Gastrocnemius medialis (tissue), 4 donors: ENCODE results near the gene SLC44A1. TPM values are rescaled to one million over a fixed set of nuclear protein-coding genes. Genes with fewer than 3 reads are reported as not detected.

Experiments
- ATAC-seq, 2 donors: fragments of 150-250 bp; one replicate each; pipeline ENCODE4 v1.9.1; 2016
- DNase-seq, 2 donors: peaks; one replicate each; pipeline ENCODE4 v3.0.0-alpha.2; 2019
- H3K27ac ChIP-seq, 4 donors: fragments of 200-600 bp; sonication (generic); 1 replicate in 1 of 4; 2 replicates in 3 of 4; pipeline ENCODE4 v1.5.1; 2016 to 2018; ENCODE audit warnings: mild to moderate bottlenecking in 2 of 4, moderate library complexity in 1 of 4
- H3K27me3 ChIP-seq, 3 donors: fragments of 200-600 bp; sonication (generic) in 2 of 3; 1 replicate in 1 of 3; 2 replicates in 2 of 3; pipeline versions ENCODE4 v1.5.1 to v1.6.0; 2016 to 2019; ENCODE audit warnings: mild to moderate bottlenecking in 1 of 3, moderate library complexity in 1 of 3
- H3K36me3 ChIP-seq, 2 donors: fragments of 200-600 bp; sonication (generic) in 1 of 2; one replicate each; pipeline ENCODE4 v1.5.1; 2017 to 2018
- H3K4me1 ChIP-seq, 2 donors: fragments of 200-600 bp; sonication (generic) in 1 of 2; one replicate each; pipeline ENCODE4 v1.5.1; 2016 to 2017; ENCODE audit warnings: mild to moderate bottlenecking in 2 of 2
- H3K4me3 ChIP-seq, 4 donors: fragments of 200-600 bp; sonication (generic) in 3 of 4; 1 replicate in 1 of 4; 2 replicates in 3 of 4; pipeline ENCODE4 v1.5.1; 2016 to 2019; ENCODE audit warnings: mild to moderate bottlenecking in 2 of 4
- H3K9me3 ChIP-seq, 3 donors: fragments of 200-600 bp; sonication (generic) in 2 of 3; 1 replicate in 1 of 3; 2 replicates in 2 of 3; pipeline ENCODE4 v1.5.1; 2016 to 2019
- POLR2A ChIP-seq, 2 donors: fragments of 450-650 bp; IDR thresholded peaks; one replicate each; pipeline ENCODE4 v1.6.1; 2017; ENCODE audit warnings: antibody characterized with exemption in 2 of 2, mild to moderate bottlenecking in 2 of 2, moderate library complexity in 2 of 2
- in situ Hi-C, 4 donors: fragments of 200-750 bp; cut with MboI; loops; one replicate each; pipeline versions ENCODE4 v1.15.0 to v1.8.0; 2017; ENCODE audit warnings: low sequenced_read_pairs in 4 of 4
- intact Hi-C: fragments of 100-400 bp; cut with DNase I; formaldehyde crosslinking; loops from one replicate; pipeline ENCODE4 v1.15.1; 2023; ENCODE audit warnings: low total_unique reads
- total RNA-seq, 4 donors: library from RNA; depleted of rRNA; stranded (reverse); fragments of >200 nt; gene quantifications; one replicate each; pipeline versions ENCODE4 v1.1.0 to v1.2.3, GENCODE V29; 2016
- TF ChIP-seq, protein P1 (sequence below), 5 experiments: fragments of 450-650 bp in 3 of 5; fragments of 200-600 bp in 2 of 5; sonication (generic) in 2 of 5; IDR thresholded peaks in 4 of 5; conservative IDR thresholded peaks in 1 of 5; 1 replicate in 4 of 5; 2 replicates in 1 of 5; pipeline ENCODE4 v1.5.1; 2016 to 2019; ENCODE audit warnings: antibody characterized with exemption in 5 of 5, mild to moderate bottlenecking in 3 of 5, moderate library complexity in 3 of 5

The SLC44A1 gene
- total RNA-seq, 4 donors from 2014 or later = 5.4 to 15.9 (median 11.3) TPM

GRCh38 chr9:105318729-105319191, 74.3 kb downstream of the SLC44A1 start:
- in situ Hi-C loops (loop anchor here in 1 of 4 donors (10.0 kb wide), 1 partner anchor 56 kb away; no protein-coding TSS in a partner anchor), intact Hi-C loops (no loop called here)
- Histone ChIP-seq H3K4me1 (no peaks in the 10 kb centered on the region), H3K27ac (no peak overlapping the region), H3K27me3 (no peaks in the 10 kb centered on the region), H3K36me3 (no peaks in the 10 kb centered on the region), H3K9me3 (no peaks in the 10 kb centered on the region), H3K4me3 (no peak overlapping the region)
- DNase-seq = no peak
- no peak for ATAC-seq
- TF ChIP-seq, protein P1, sequence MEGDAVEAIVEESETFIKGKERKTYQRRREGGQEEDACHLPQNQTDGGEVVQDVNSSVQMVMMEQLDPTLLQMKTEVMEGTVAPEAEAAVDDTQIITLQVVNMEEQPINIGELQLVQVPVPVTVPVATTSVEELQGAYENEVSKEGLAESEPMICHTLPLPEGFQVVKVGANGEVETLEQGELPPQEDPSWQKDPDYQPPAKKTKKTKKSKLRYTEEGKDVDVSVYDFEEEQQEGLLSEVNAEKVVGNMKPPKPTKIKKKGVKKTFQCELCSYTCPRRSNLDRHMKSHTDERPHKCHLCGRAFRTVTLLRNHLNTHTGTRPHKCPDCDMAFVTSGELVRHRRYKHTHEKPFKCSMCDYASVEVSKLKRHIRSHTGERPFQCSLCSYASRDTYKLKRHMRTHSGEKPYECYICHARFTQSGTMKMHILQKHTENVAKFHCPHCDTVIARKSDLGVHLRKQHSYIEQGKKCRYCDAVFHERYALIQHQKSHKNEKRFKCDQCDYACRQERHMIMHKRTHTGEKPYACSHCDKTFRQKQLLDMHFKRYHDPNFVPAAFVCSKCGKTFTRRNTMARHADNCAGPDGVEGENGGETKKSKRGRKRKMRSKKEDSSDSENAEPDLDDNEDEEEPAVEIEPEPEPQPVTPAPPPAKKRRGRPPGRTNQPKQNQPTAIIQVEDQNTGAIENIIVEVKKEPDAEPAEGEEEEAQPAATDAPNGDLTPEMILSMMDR (IDR thresholded peaks at IDR 0.05 in 4 of 5, conservative IDR thresholded peaks at IDR 0.05 in 1 of 5) = no peak
- TF ChIP-seq POLR2A (IDR thresholded peaks at IDR 0.05) = no peak

DNA sequence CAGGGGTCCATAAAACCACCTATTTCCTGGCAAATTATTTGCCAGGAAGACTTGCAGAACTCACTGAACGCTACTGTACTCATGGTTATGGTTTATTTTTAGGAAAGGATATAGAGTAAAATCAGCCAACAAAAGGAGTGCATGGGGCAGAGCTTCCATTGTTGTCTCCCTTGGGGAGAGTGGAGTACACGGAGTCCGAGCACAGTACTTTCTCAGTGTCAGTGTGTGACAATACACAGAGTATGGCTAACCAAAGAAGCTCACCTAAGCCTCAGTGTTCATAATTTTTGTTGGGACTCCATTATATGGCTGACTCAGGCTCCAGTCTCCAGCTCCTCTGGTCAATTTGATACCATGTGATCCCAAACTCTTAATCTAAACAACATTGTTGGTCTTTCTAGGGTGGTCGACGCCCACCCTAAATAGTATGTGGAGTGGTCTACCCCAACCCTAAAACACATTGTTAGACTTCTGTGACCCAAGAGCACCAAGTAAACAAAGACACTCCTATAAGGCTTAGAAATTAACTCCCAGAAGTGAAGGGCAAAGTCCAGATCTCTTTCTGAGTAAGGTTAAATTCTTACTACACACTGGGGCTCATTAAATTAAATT, 74.9 kb downstream of the SLC44A1 start:
- DNase-seq (no peak), ATAC-seq (no peak)
- Histone ChIP-seq H3K27me3 (no peaks in the 10 kb centered on the region), H3K4me3 (no peak overlapping the region), H3K27ac (no peak overlapping the region), H3K9me3 (no peaks in the 10 kb centered on the region), H3K36me3 (no peaks in the 10 kb centered on the region), H3K4me1 (no peaks in the 10 kb centered on the region)
- in situ Hi-C loops (loop anchor here in 1 of 4 donors (10.0 kb wide), 1 partner anchor 55 kb away; no protein-coding TSS in a partner anchor), intact Hi-C loops (no loop called here)
- TF ChIP-seq, protein P1 (IDR thresholded peaks at IDR 0.05 in 4 of 5, conservative IDR thresholded peaks at IDR 0.05 in 1 of 5) = no peak
- TF ChIP-seq POLR2A (IDR thresholded peaks at IDR 0.05) = no peak

- Histone ChIP-seq H3K36me3 (no peaks in the 10 kb centered on the region), H3K27ac (no peak overlapping the region), H3K9me3 (no peaks in the 10 kb centered on the region), H3K27me3 (no peaks in the 10 kb centered on the region), H3K4me1 (no peaks in the 10 kb centered on the region), H3K4me3 (no peak overlapping the region)
- intact Hi-C loops (no loop called here), in situ Hi-C loops (no loop called here)
- TF ChIP-seq, protein P1 (IDR thresholded peaks at IDR 0.05 in 4 of 5, conservative IDR thresholded peaks at IDR 0.05 in 1 of 5) = no peak
- TF ChIP-seq POLR2A (IDR thresholded peaks at IDR 0.05) = no peak
- ATAC-seq = no peak
- DNase-seq = no peak
Observed at GRCh38 chr9:105320568-105320967, 76.1 kb downstream of the SLC44A1 start.

GRCh38 chr9:105328296-105328695, 83.8 kb downstream of the SLC44A1 start:
- intact Hi-C loops (no loop called here), in situ Hi-C loops (no loop called here)
- Histone ChIP-seq H3K4me1 (peaks cover 0 to 9% of the 10 kb centered on the region in 2 donors), H3K9me3 (no peaks in the 10 kb centered on the region), H3K27me3 (no peaks in the 10 kb centered on the region), H3K4me3 (no peak overlapping the region), H3K27ac (no peak overlapping the region), H3K36me3 (no peaks in the 10 kb centered on the region)
- TF ChIP-seq, protein P1 (IDR thresholded peaks at IDR 0.05 in 4 of 5, conservative IDR thresholded peaks at IDR 0.05 in 1 of 5) = no peak
- no peak for TF ChIP-seq POLR2A (IDR thresholded peaks at IDR 0.05)
- no peak for ATAC-seq
- no peak for DNase-seq
